HL-60 (cell line): ENCODE results near the gene CTNNA3.

Experiments used
- CTCF ChIP-seq: IDR thresholded peaks from one replicate; pipeline ENCODE4 v1.5.1; 2011; ENCODE audit warnings: low read length, control low read depth, inconsistent platforms; ENCODE audit not compliant: insufficient read depth
- GABPA ChIP-seq: IDR thresholded peaks from 2 replicates; pipeline ENCODE4 v1.6.1; 2012; ENCODE audit warnings: low read depth
- POLR2AphosphoS5 ChIP-seq: IDR thresholded peaks from 2 replicates; pipeline ENCODE4 v1.6.1; 2012; ENCODE audit warnings: low read depth

DNA sequence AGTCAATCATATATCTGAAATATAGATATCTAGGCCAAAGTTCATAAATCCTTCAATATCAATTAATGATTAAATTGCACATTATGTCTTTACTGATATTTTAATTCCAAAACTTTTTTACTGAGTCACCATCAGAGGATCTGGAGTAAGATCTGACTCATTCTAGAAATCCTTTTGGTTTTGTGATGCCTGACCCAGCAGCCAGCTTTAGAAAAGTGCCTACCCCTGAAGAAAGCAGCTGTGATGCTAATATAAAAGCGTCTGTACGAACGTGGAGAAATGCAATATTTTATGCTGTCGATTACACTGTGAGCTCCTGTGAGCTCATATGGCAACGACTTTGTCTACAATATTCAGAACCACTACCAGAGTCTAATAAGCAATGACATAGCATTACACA is 912.7 kb downstream of the CTNNA3 start:
- TF ChIP-seq CTCF (no peak), POLR2AphosphoS5 (no peak), GABPA (no peak)
